K562 (cell line): ENCODE measurements around the gene DNALI1. TPM values are rescaled to one million over a fixed set of nuclear protein-coding genes. Genes with fewer than 3 reads are reported as not detected.

Source experiments
- CHCHD3 ChIP-seq: fragments of 250-450 bp; sonication (Bioruptor Pico); IDR thresholded peaks from 2 replicates; pipeline ENCODE4 v2.1.2; 2022; ENCODE audit warnings: mild to moderate bottlenecking
- CHD4 ChIP-seq: fragments of 200-600 bp; sonication (generic); IDR thresholded peaks from 3 replicates; pipeline ENCODE4 v1.6.1; 2012; ENCODE audit warnings: low read depth, mild to moderate bottlenecking, mixed read lengths, low read length, inconsistent platforms; ENCODE audit not compliant: insufficient read depth, insufficient replicate concordance, poor library complexity, severe bottlenecking
- FOXJ3 ChIP-seq: sonication (generic); formaldehyde crosslinking; IDR thresholded peaks from 2 replicates; pipeline ENCODE4 v1.4.0; 2020; ENCODE audit warnings: mild to moderate bottlenecking, missing genetic modification reagents
- HMGN3 ChIP-seq: IDR thresholded peaks from 2 replicates; pipeline ENCODE4 v1.6.1; 2011; ENCODE audit warnings: borderline replicate concordance, low read depth, mild to moderate bottlenecking, mixed read lengths, low read length; ENCODE audit not compliant: insufficient read length; ENCODE audit errors: extremely low read depth
- SIN3A ChIP-seq, 2 experiments: fragments of 150-350 bp in 1 of 2; IDR thresholded peaks; 2 replicates each; pipeline ENCODE4 v1.6.1; 2011 to 2016; ENCODE audit warnings: borderline replicate concordance in 2 of 2, low read depth in 2 of 2, low read length in 2 of 2, mild to moderate bottlenecking in 2 of 2, moderate library complexity in 2 of 2; ENCODE audit not compliant: control insufficient read depth in 1 of 2
- SMARCE1 ChIP-seq: fragments of 450-650 bp; IDR thresholded peaks from 2 replicates; pipeline ENCODE4 v1.7.1; 2016; ENCODE audit warnings: mild to moderate bottlenecking
- TAL1 ChIP-seq: fragments of 450-650 bp; IDR thresholded peaks from 2 replicates; pipeline ENCODE4 v1.6.1; 2016; ENCODE audit warnings: mild to moderate bottlenecking
- TCFL5 ChIP-seq: fragments of 250-450 bp; sonication (Bioruptor Pico); conservative IDR thresholded peaks from 2 replicates; pipeline ENCODE4 v1.6.1; 2021; ENCODE audit warnings: mild to moderate bottlenecking, moderate library complexity, matching md5 sums
- ZBTB1 ChIP-seq: sonication (generic); formaldehyde crosslinking; IDR thresholded peaks from 2 replicates; pipeline ENCODE4 v1.8.1; 2023; ENCODE audit warnings: missing genetic modification reagents, low read depth, mild to moderate bottlenecking, borderline replicate concordance
- ZNF717 ChIP-seq: fragments of 250-450 bp; sonication (Bioruptor Pico); IDR thresholded peaks from 2 replicates; pipeline ENCODE4 v1.5.0; 2021
- polyA plus RNA-seq, 8 experiments: library from polyadenylated mRNA; depleted of rRNA in 4 of 8; stranded (reverse) in 5 of 8; unstranded in 3 of 8; fragments of >200 nt; fragmentation: Nextera tagmentation in 2 of 8; fragmentation: Illumina TruSeq in 1 of 8; extraction: Ambion mirVana in 2 of 8; extraction: Trizol in 1 of 8; gene quantifications; 2 replicates each; pipeline versions ENCODE4 v1.2.1 to v1.2.3, GENCODE V29; 2011 to 2014; ENCODE audit warnings: inconsistent platforms in 1 of 8, missing spikeins in 1 of 8
- total RNA-seq, 7 experiments: library from RNA; depleted of rRNA in 6 of 7; stranded (reverse); fragments of >200 nt in 6 of 7; fragmentation: Illumina TruSeq in 2 of 7; extraction: Trizol in 2 of 7; gene quantifications; 2 replicates each; pipeline versions ENCODE4 v1.2.1 to v1.2.3, GENCODE V29; 2011 to 2021; ENCODE audit warnings: low replicate concordance in 1 of 7
- TF ChIP-seq, protein P1 (sequence below): fragments of 200-800 bp; sonication (Bioruptor generic); IDR thresholded peaks from 2 replicates; pipeline ENCODE4 v1.6.1; 2016; ENCODE audit warnings: missing genetic modification characterization, missing compliant biosample characterization
- TF ChIP-seq, protein P2 (sequence below), 2 experiments: fragments of 150-350 bp in 1 of 2; IDR thresholded peaks; 2 replicates each; pipeline ENCODE4 v1.6.1; 2012 to 2016; ENCODE audit warnings: low read depth in 2 of 2, low read length in 2 of 2, mild to moderate bottlenecking in 1 of 2, moderate library complexity in 1 of 2
- TF ChIP-seq, protein P3 (sequence below), 2 experiments: fragments of 450-650 bp; conservative IDR thresholded peaks; 2 replicates each; pipeline ENCODE4 v1.6.1; 2017; ENCODE audit warnings: mild to moderate bottlenecking in 2 of 2, moderate library complexity in 2 of 2
- TF ChIP-seq, protein P4 (sequence below): fragments of 250-450 bp; sonication (Bioruptor Pico); IDR thresholded peaks from 2 replicates; pipeline ENCODE4 v1.8.0; 2021; ENCODE audit warnings: mild to moderate bottlenecking, moderate library complexity

DNALI1 gene
- total and polyA plus RNA-seq, 9 of the 15 experiments (the other 6 are each of a cell fraction or from before 2014, with no cell fraction given) = 0.87 to 5.6 (median 1.2) TPM

DNA sequence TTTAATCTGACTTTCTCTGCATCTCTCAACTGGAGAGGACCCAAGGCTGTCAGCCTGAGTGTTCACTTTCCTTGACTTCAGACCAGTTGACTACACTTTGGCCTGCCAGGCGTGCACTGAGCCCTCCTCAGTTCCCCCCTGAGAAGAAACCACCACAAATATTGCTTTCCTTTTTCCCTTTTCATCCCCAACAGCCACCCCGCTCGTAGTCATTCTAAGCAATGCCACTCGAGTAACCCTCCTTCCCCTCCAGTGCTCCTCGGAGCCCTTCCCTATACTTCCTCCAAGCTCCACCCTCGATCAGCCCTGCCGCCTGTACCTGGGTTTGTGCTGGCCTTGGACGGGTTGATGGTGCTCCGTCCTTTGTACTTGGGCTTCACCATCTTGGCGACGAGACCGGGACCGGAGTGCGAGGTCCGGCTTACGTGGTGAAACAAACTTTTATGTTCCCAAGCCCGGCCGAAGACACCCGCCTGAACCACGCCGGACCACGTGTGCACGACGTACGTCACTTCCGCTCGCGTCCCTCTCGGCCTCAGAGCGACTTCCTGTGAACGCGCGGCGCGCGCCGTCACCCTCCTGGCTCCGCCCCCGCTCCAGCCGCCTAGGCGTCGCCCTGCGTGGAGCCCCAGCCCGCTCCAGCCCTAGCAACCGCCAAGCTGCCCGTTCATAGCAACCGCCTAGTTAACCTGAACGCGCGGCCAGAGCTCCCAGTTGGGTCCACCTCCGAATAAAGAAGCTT is 38.9 kb downstream of the DNALI1 start, which contains the start of gene GNL2 (continued):
- TF ChIP-seq, protein P1, sequence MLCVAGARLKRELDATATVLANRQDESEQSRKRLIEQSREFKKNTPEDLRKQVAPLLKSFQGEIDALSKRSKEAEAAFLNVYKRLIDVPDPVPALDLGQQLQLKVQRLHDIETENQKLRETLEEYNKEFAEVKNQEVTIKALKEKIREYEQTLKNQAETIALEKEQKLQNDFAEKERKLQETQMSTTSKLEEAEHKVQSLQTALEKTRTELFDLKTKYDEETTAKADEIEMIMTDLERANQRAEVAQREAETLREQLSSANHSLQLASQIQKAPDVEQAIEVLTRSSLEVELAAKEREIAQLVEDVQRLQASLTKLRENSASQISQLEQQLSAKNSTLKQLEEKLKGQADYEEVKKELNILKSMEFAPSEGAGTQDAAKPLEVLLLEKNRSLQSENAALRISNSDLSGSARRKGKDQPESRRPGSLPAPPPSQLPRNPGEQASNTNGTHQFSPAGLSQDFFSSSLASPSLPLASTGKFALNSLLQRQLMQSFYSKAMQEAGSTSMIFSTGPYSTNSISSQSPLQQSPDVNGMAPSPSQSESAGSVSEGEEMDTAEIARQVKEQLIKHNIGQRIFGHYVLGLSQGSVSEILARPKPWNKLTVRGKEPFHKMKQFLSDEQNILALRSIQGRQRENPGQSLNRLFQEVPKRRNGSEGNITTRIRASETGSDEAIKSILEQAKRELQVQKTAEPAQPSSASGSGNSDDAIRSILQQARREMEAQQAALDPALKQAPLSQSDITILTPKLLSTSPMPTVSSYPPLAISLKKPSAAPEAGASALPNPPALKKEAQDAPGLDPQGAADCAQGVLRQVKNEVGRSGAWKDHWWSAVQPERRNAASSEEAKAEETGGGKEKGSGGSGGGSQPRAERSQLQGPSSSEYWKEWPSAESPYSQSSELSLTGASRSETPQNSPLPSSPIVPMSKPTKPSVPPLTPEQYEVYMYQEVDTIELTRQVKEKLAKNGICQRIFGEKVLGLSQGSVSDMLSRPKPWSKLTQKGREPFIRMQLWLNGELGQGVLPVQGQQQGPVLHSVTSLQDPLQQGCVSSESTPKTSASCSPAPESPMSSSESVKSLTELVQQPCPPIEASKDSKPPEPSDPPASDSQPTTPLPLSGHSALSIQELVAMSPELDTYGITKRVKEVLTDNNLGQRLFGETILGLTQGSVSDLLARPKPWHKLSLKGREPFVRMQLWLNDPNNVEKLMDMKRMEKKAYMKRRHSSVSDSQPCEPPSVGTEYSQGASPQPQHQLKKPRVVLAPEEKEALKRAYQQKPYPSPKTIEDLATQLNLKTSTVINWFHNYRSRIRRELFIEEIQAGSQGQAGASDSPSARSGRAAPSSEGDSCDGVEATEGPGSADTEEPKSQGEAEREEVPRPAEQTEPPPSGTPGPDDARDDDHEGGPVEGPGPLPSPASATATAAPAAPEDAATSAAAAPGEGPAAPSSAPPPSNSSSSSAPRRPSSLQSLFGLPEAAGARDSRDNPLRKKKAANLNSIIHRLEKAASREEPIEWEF (CRISPR knock-in tag) = no peak
- TF ChIP-seq ZNF717 (CRISPR knock-in tag) = no peak
- TF ChIP-seq CHCHD3 (CRISPR knock-in tag) = no peak
- TF ChIP-seq, protein P2, sequence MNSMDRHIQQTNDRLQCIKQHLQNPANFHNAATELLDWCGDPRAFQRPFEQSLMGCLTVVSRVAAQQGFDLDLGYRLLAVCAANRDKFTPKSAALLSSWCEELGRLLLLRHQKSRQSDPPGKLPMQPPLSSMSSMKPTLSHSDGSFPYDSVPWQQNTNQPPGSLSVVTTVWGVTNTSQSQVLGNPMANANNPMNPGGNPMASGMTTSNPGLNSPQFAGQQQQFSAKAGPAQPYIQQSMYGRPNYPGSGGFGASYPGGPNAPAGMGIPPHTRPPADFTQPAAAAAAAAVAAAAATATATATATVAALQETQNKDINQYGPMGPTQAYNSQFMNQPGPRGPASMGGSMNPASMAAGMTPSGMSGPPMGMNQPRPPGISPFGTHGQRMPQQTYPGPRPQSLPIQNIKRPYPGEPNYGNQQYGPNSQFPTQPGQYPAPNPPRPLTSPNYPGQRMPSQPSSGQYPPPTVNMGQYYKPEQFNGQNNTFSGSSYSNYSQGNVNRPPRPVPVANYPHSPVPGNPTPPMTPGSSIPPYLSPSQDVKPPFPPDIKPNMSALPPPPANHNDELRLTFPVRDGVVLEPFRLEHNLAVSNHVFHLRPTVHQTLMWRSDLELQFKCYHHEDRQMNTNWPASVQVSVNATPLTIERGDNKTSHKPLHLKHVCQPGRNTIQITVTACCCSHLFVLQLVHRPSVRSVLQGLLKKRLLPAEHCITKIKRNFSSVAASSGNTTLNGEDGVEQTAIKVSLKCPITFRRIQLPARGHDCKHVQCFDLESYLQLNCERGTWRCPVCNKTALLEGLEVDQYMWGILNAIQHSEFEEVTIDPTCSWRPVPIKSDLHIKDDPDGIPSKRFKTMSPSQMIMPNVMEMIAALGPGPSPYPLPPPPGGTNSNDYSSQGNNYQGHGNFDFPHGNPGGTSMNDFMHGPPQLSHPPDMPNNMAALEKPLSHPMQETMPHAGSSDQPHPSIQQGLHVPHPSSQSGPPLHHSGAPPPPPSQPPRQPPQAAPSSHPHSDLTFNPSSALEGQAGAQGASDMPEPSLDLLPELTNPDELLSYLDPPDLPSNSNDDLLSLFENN (IDR thresholded peaks at IDR 0.05; ENCODE audit: low read depth in 2 of 2, low read length in 2 of 2) = no peak
- TF ChIP-seq CHD4 = no peak
- peak; percentile 27; the same call in 1 of the 2 replicates for TF ChIP-seq SMARCE1
- TF ChIP-seq, protein P3, sequence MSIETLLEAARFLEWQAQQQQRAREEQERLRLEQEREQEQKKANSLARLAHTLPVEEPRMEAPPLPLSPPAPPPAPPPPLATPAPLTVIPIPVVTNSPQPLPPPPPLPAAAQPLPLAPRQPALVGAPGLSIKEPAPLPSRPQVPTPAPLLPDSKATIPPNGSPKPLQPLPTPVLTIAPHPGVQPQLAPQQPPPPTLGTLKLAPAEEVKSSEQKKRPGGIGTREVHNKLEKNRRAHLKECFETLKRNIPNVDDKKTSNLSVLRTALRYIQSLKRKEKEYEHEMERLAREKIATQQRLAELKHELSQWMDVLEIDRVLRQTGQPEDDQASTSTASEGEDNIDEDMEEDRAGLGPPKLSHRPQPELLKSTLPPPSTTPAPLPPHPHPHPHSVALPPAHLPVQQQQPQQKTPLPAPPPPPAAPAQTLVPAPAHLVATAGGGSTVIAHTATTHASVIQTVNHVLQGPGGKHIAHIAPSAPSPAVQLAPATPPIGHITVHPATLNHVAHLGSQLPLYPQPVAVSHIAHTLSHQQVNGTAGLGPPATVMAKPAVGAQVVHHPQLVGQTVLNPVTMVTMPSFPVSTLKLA (conservative IDR thresholded peaks at IDR 0.05) = peak; percentile 100
- no peak for TF ChIP-seq TCFL5 (CRISPR knock-in tag)
- TF ChIP-seq TAL1 = no peak
- TF ChIP-seq FOXJ3 (CRISPR knock-in tag) = no peak
- TF ChIP-seq SIN3A (IDR thresholded peaks at IDR 0.05; ENCODE audit: borderline replicate concordance in 2 of 2, control insufficient read depth in 1 of 2, low read depth in 2 of 2, low read length in 2 of 2) = peak in 1 of 2 experiments; percentile 91; a peak in 2 of 4 replicates
- TF ChIP-seq, protein P4, sequence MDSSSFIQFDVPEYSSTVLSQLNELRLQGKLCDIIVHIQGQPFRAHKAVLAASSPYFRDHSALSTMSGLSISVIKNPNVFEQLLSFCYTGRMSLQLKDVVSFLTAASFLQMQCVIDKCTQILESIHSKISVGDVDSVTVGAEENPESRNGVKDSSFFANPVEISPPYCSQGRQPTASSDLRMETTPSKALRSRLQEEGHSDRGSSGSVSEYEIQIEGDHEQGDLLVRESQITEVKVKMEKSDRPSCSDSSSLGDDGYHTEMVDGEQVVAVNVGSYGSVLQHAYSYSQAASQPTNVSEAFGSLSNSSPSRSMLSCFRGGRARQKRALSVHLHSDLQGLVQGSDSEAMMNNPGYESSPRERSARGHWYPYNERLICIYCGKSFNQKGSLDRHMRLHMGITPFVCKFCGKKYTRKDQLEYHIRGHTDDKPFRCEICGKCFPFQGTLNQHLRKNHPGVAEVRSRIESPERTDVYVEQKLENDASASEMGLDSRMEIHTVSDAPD (CRISPR knock-in tag) = no peak
- peak; percentile 63 for TF ChIP-seq HMGN3
- TF ChIP-seq ZBTB1 (CRISPR knock-in tag) = peak; percentile 32; the same call in 1 of the 2 replicates
